T-cell (primary cell): ENCODE data around the gene SPDYC. TPM values are rescaled to one million over a fixed set of nuclear protein-coding genes. Genes with fewer than 3 reads are reported as not detected.
"Not testable (repeated sequence)": the region's sequence is repeated elsewhere in the genome, so short reads cannot be mapped to it uniquely, and the experiment has no call there.

Experiments
- ATAC-seq, 4 experiments: fragments of 200-7000 bp in 3 of 4; fragments of 150-1000 bp in 1 of 4; cut with Tn5 transposase; replicated peaks in 1 of 4; 1 replicate in 3 of 4; 2 replicates in 1 of 4; pipeline ENCODE4 v1.10.0; 2021; ENCODE audit warnings: moderate library complexity in 3 of 4, mild to moderate bottlenecking in 2 of 4, moderate number of reproducible peaks in 1 of 4
- CTCF ChIA-PET, 2 donors: fragments of 300-600 bp; sonication (Branson Sonifier 250); formaldehyde crosslinking; loops; one replicate each; lab custom pipeline; 2022; ENCODE audit warnings: antibody characterized with exemption in 2 of 2; lab: Charles Lee
- POLR2A ChIA-PET, 2 donors: fragments of 300-600 bp; sonication (Branson Sonifier 250); formaldehyde crosslinking; loops; one replicate each; lab custom pipeline; 2022; ENCODE audit warnings: antibody characterized with exemption in 2 of 2; lab: Charles Lee
- DNase-seq, 35 experiments: peaks; one replicate each; pipeline versions ENCODE4 v3.0.0 to v3.0.0-alpha.2; 2013 to 2023
- H3K27ac ChIP-seq: one replicate; pipeline ENCODE4 v1.5.1; 2013; ENCODE audit warnings: low read length
- H3K27me3 ChIP-seq, 2 experiments: replicated peaks in 1 of 2; 1 replicate in 1 of 2; 2 replicates in 1 of 2; pipeline versions ENCODE4 v1.6.1 to v1.7.0; 2013; ENCODE audit warnings: low read length in 1 of 2, mixed read lengths in 1 of 2; ENCODE audit not compliant: control insufficient read depth in 2 of 2, insufficient read depth in 2 of 2; ENCODE audit errors: extremely low read depth in 1 of 2
- H3K36me3 ChIP-seq, 2 donors: 1 replicate in 1 of 2; 2 replicates in 1 of 2; pipeline versions ENCODE4 v1.6.1 to v1.7.0; 2013; ENCODE audit warnings: low read length in 1 of 2; ENCODE audit not compliant: control insufficient read depth in 2 of 2, insufficient read depth in 1 of 2; ENCODE audit errors: extremely low read depth in 1 of 2
- H3K4me1 ChIP-seq, 2 experiments: 1 replicate in 1 of 2; 2 replicates in 1 of 2; pipeline versions ENCODE4 v1.6.1 to v1.7.0; 2013; ENCODE audit warnings: low read length in 2 of 2, mixed read lengths in 1 of 2; ENCODE audit not compliant: insufficient read depth in 2 of 2, control insufficient read depth in 1 of 2; ENCODE audit errors: extremely low read depth in 1 of 2
- H3K4me3 ChIP-seq, 2 donors: 1 replicate in 1 of 2; 2 replicates in 1 of 2; pipeline versions ENCODE4 v1.5.1 to v1.7.0; 2013; ENCODE audit warnings: mild to moderate bottlenecking in 2 of 2, low read length in 1 of 2, moderate library complexity in 1 of 2; ENCODE audit not compliant: control insufficient read depth in 1 of 2; ENCODE audit errors: extremely low read depth in 1 of 2
- H3K9me3 ChIP-seq: 2 replicates; pipeline ENCODE4 v1.7.0; 2013
- H3K27ac Mint-ChIP-seq, 2 donors: one replicate each; pipeline ENCODE4 v1.8.0; 2020 to 2021; ENCODE audit warnings: mild to moderate bottlenecking in 2 of 2, mixed read lengths in 2 of 2
- H3K27me3 Mint-ChIP-seq, 2 donors: one replicate each; pipeline ENCODE4 v1.8.0; 2021 to 2022; ENCODE audit warnings: mixed read lengths in 2 of 2
- H3K36me3 Mint-ChIP-seq: one replicate; pipeline ENCODE4 v1.8.0; 2021; ENCODE audit warnings: mixed read lengths
- H3K4me1 Mint-ChIP-seq, 3 donors: one replicate each; pipeline ENCODE4 v1.8.0; 2020 to 2022; ENCODE audit warnings: mixed read lengths in 3 of 3, mild to moderate bottlenecking in 1 of 3
- H3K4me3 Mint-ChIP-seq, 3 donors: one replicate each; pipeline ENCODE4 v1.8.0; 2020 to 2022; ENCODE audit warnings: mild to moderate bottlenecking in 3 of 3, mixed read lengths in 3 of 3, moderate library complexity in 3 of 3
- H3K9me3 Mint-ChIP-seq, 3 donors: one replicate each; pipeline ENCODE4 v1.8.0; 2020 to 2022; ENCODE audit warnings: mixed read lengths in 3 of 3
- WGBS: methylation state at CpG from one replicate; pipeline ENCODE4 v1.1.5; 2013; ENCODE audit warnings: missing lambda C conversion rate; ENCODE audit not compliant: insufficient coverage; 5-methylcytosine and 5-hydroxymethylcytosine counted together
- total RNA-seq, 35 experiments: library from RNA in 6 of 35; stranded (reverse) in 6 of 35; fragments of 120-200 nt in 1 of 35; gene quantifications; one replicate each; pipeline versions ENCODE4 v1.2.1 to v1.2.4 and lab custom pipeline; 2013 to 2026

The SPDYC gene
- total RNA-seq, 5 donors from 2014 or later (not counting 1 experiment from before 2014, with no cell fraction given) = not detected

GRCh38 chr11:65141896-65142494 lies 28.0 kb upstream of the SPDYC start:
- DNase-seq (no peak), ATAC-seq (no peak)
- ChIA-PET POLR2A (no interaction called here), CTCF (no interaction called here)
- Histone ChIP-seq H3K4me3 (no peak overlapping the region), H3K27ac (no peak overlapping the region), H3K9me3 (no peaks in the 10 kb centered on the region), H3K27me3 (peaks cover 2 to 11% of the 10 kb centered on the region in 2 experiments), H3K36me3 (no peaks in the 10 kb centered on the region), H3K4me1 (no peaks in the 10 kb centered on the region)
- H3K27me3 Mint-ChIP-seq = peaks cover 0 to 7% of the 10 kb centered on the region in 2 donors
- H3K4me1 Mint-ChIP-seq = peaks cover 4 to 6% (median 5%) of the 10 kb centered on the region in 3 donors
- H3K9me3 Mint-ChIP-seq = no peaks in the 10 kb centered on the region
- WGBS = 85% methylated on average over 5 of the region's 7 CpGs
- H3K27ac Mint-ChIP-seq = no peak overlapping the region
- H3K36me3 Mint-ChIP-seq = no peaks in the 10 kb centered on the region
- no peak overlapping the region for H3K4me3 Mint-ChIP-seq

GRCh38 chr11:65147352-65148075 lies 22.5 kb upstream of the SPDYC start:
- H3K27ac ChIP-seq = no peak overlapping the region
- peaks cover 0 to 6% (median 0%) of the 10 kb centered on the region in 3 donors for H3K4me1 Mint-ChIP-seq
- H3K27me3 ChIP-seq = peaks cover 0 to 10% of the 10 kb centered on the region in 2 experiments
- no CpG with 5 or more reads among the region's 2 CpGs for WGBS
- H3K4me3 ChIP-seq = no peak overlapping the region
- CTCF ChIA-PET = interaction anchor here (0.6 kb wide), 2 partner anchors 25 to 1933 kb away, joined by 3 read pairs; no protein-coding TSS in a partner anchor
- no peaks in the 10 kb centered on the region for H3K9me3 Mint-ChIP-seq
- no peaks in the 10 kb centered on the region for H3K9me3 ChIP-seq
- ATAC-seq (no peak), DNase-seq (no peak)
- H3K27me3 Mint-ChIP-seq = peaks cover 0 to 7% of the 10 kb centered on the region in 2 donors
- no peaks in the 10 kb centered on the region for H3K36me3 ChIP-seq
- POLR2A ChIA-PET = no interaction called here
- H3K4me3 Mint-ChIP-seq = no peak overlapping the region
- no peak overlapping the region for H3K27ac Mint-ChIP-seq
- no peaks in the 10 kb centered on the region for H3K4me1 ChIP-seq
- H3K36me3 Mint-ChIP-seq = no peaks in the 10 kb centered on the region

GRCh38 chr11:65148657-65149056 lies 21.4 kb upstream of the SPDYC start:
- WGBS = no CpG with 5 or more reads among the region's 5 CpGs
- ChIA-PET POLR2A (no interaction called here), CTCF (interaction anchor here in 1 of 2 donors (0.6 kb wide), 1 partner anchor 267 kb away, joined by 3 read pairs; no protein-coding TSS in a partner anchor)
- ATAC-seq (no peak), DNase-seq (no peak)
- H3K36me3 Mint-ChIP-seq = no peaks in the 10 kb centered on the region
- H3K27ac Mint-ChIP-seq = no peak overlapping the region
- no peaks in the 10 kb centered on the region for H3K9me3 Mint-ChIP-seq
- peaks cover 0 to 6% (median 0%) of the 10 kb centered on the region in 3 donors for H3K4me1 Mint-ChIP-seq
- H3K4me3 ChIP-seq = no peak overlapping the region
- H3K27ac ChIP-seq = no peak overlapping the region
- no peaks in the 10 kb centered on the region for H3K36me3 ChIP-seq
- H3K4me1 ChIP-seq = no peaks in the 10 kb centered on the region
- peaks cover 0 to 7% of the 10 kb centered on the region in 2 experiments for H3K27me3 ChIP-seq
- peaks cover 3 to 6% of the 10 kb centered on the region in 2 donors for H3K27me3 Mint-ChIP-seq
- no peak overlapping the region for H3K4me3 Mint-ChIP-seq
- H3K9me3 ChIP-seq = no peaks in the 10 kb centered on the region

GRCh38 chr11:65150131-65150508 lies 19.9 kb upstream of the SPDYC start:
- CTCF ChIA-PET, POLR2A ChIA-PET, H3K4me1 ChIP-seq, H3K36me3 ChIP-seq, H3K27ac Mint-ChIP-seq, H3K4me1 Mint-ChIP-seq, H3K27ac ChIP-seq, H3K9me3 Mint-ChIP-seq, H3K27me3 Mint-ChIP-seq, H3K9me3 ChIP-seq, ATAC-seq, H3K36me3 Mint-ChIP-seq, H3K27me3 ChIP-seq, H3K4me3 Mint-ChIP-seq, DNase-seq, H3K4me3 ChIP-seq: not testable (repeated sequence)
- WGBS = 85% methylated on average over 4 of the region's 10 CpGs

- Mint-ChIP-seq H3K9me3 (no peaks in the 10 kb centered on the region), H3K27ac (no peak overlapping the region), H3K4me1 (peaks cover 0 to 6% (median 0%) of the 10 kb centered on the region in 3 donors), H3K4me3 (no peak overlapping the region), H3K27me3 (peaks cover 0 to 3% of the 10 kb centered on the region in 2 donors), H3K36me3 (no peaks in the 10 kb centered on the region)
- H3K4me3 ChIP-seq = no peak overlapping the region
- ChIA-PET POLR2A (no interaction called here), CTCF (no interaction called here)
- no peaks in the 10 kb centered on the region for H3K36me3 ChIP-seq
- H3K4me1 ChIP-seq = no peaks in the 10 kb centered on the region
- 25% methylated on average over 6 of the region's 12 CpGs for whole genome bisulfite sequencing
- DNase-seq (peak in 2 of 35 experiments; percentile 15 to 46), ATAC-seq (no peak)
- H3K27me3 ChIP-seq = peaks cover 0 to 4% of the 10 kb centered on the region in 2 experiments
- no peak overlapping the region for H3K27ac ChIP-seq
- no peaks in the 10 kb centered on the region for H3K9me3 ChIP-seq
These were observed 19.3 kb upstream of the SPDYC start for GRCh38 chr11:65150509-65151299.

- H3K9me3 Mint-ChIP-seq = no peaks in the 10 kb centered on the region
- POLR2A ChIA-PET = no interaction called here
- Histone ChIP-seq H3K4me3 (no peak overlapping the region), H3K9me3 (no peaks in the 10 kb centered on the region), H3K36me3 (no peaks in the 10 kb centered on the region), H3K27ac (no peak overlapping the region), H3K27me3 (peaks cover 0 to 4% of the 10 kb centered on the region in 2 experiments), H3K4me1 (no peaks in the 10 kb centered on the region)
- no peak overlapping the region for H3K4me3 Mint-ChIP-seq
- H3K27me3 Mint-ChIP-seq = peaks cover 0 to 3% of the 10 kb centered on the region in 2 donors
- H3K4me1 Mint-ChIP-seq = peaks cover 0 to 6% (median 0%) of the 10 kb centered on the region in 3 donors
- ATAC-seq = no peak
- WGBS = 58% methylated on average over 2 of the region's 3 CpGs
- CTCF ChIA-PET = no interaction called here
- no peaks in the 10 kb centered on the region for H3K36me3 Mint-ChIP-seq
- H3K27ac Mint-ChIP-seq = no peak overlapping the region
- DNase-seq = no peak
These were observed 18.6 kb upstream of the SPDYC start for GRCh38 chr11:65151331-65151899.
